Transverse colon (tissue), 4 donors: ENCODE results near the gene MGA. TPM values are rescaled to one million over a fixed set of nuclear protein-coding genes. Genes with fewer than 3 reads are reported as not detected.

Experiments
- DNase-seq: peaks from one replicate; pipeline ENCODE4 v3.0.0-alpha.2; 2019
- H3K27ac ChIP-seq, 4 donors: fragments of 200-600 bp; sonication (generic); 2 replicates each; pipeline ENCODE4 v1.5.1; 2016 to 2018; ENCODE audit warnings: inconsistent platforms in 4 of 4
- H3K27me3 ChIP-seq: fragments of 200-600 bp; sonication (generic); 2 replicates; pipeline ENCODE4 v1.5.1; 2017; ENCODE audit warnings: inconsistent platforms
- H3K36me3 ChIP-seq, 4 donors: fragments of 200-600 bp; sonication (generic); 2 replicates each; pipeline ENCODE4 v1.5.1; 2017 to 2019; ENCODE audit warnings: inconsistent platforms in 4 of 4
- H3K4me1 ChIP-seq, 4 donors: fragments of 200-600 bp; sonication (generic); 2 replicates each; pipeline ENCODE4 v1.5.1; 2017 to 2020; ENCODE audit warnings: inconsistent platforms in 4 of 4
- H3K4me3 ChIP-seq, 4 donors: fragments of 200-600 bp; sonication (generic); 1 replicate in 1 of 4; 2 replicates in 3 of 4; pipeline versions ENCODE4 v1.5.1 to v1.6.1; 2017 to 2019; ENCODE audit warnings: inconsistent platforms in 4 of 4
- H3K9me3 ChIP-seq, 2 donors: fragments of 200-600 bp; sonication (generic); 2 replicates each; pipeline ENCODE4 v1.5.1; 2017 to 2019; ENCODE audit warnings: inconsistent platforms in 2 of 2
- CTCF ChIP-seq, 5 experiments: fragments of 200-600 bp in 3 of 5; fragments of 450-650 bp in 2 of 5; sonication (generic) in 3 of 5; IDR thresholded peaks; 1 replicate in 2 of 5; 2 replicates in 3 of 5; pipeline ENCODE4 v1.5.1; 2016 to 2017; ENCODE audit warnings: antibody characterized with exemption in 5 of 5, inconsistent platforms in 3 of 5, mild to moderate bottlenecking in 2 of 5, moderate library complexity in 1 of 5
- EP300 ChIP-seq: sonication (generic); formaldehyde crosslinking; IDR thresholded peaks from one replicate; pipeline ENCODE4 v1.6.1; 2017; ENCODE audit warnings: antibody characterized with exemption, low read depth
- POLR2A ChIP-seq: fragments of 450-650 bp; IDR thresholded peaks from one replicate; pipeline ENCODE4 v1.6.1; 2016; ENCODE audit warnings: antibody characterized with exemption, mild to moderate bottlenecking, moderate library complexity
- POLR2AphosphoS5 ChIP-seq, 3 donors: sonication (generic); formaldehyde crosslinking; IDR thresholded peaks; one replicate each; pipeline ENCODE4 v1.6.1; 2016; ENCODE audit warnings: antibody characterized with exemption in 3 of 3
- WGBS, 2 donors: methylation state at CpG; one replicate each; pipeline ENCODE4 v1.1.5; 2018; ENCODE audit warnings: low coverage in 1 of 2; 5-methylcytosine and 5-hydroxymethylcytosine counted together
- in situ Hi-C, 4 donors: fragments of 200-750 bp; cut with MboI; loops; one replicate each; pipeline versions ENCODE4 v1.15.0 to v1.15.1; 2017; ENCODE audit warnings: low sequenced_read_pairs in 3 of 4, low pct_ligation_motif_present in 1 of 4, low pct_unique_long_range_greater_than_20kb in 1 of 4
- intact Hi-C: fragments of 100-400 bp; cut with DNase I; formaldehyde crosslinking; loops from one replicate; pipeline ENCODE4 v1.15.1; 2023; ENCODE audit warnings: low total_unique reads
- total RNA-seq, 4 donors: library from RNA; depleted of rRNA; stranded (reverse); fragments of >200 nt; gene quantifications; one replicate each; pipeline ENCODE4 v1.1.0, GENCODE V29; 2016

MGA gene
- total RNA-seq, 4 donors from 2014 or later: 12.3 to 33.2 (median 27.6) TPM

GRCh38 chr15:41661078-41661517 lies 893 bp downstream of the MGA start:
- Histone ChIP-seq H3K4me3 (peak overlapping the region; percentile 26 to 55 (median 37)), H3K27me3 (no peaks in the 10 kb centered on the region), H3K27ac (peak overlapping the region; percentile 83 to 92 (median 86)), H3K4me1 (peaks cover 0 to 33% (median 26%) of the 10 kb centered on the region in 4 donors), H3K36me3 (no peaks in the 10 kb centered on the region), H3K9me3 (no peaks in the 10 kb centered on the region)
- TF ChIP-seq CTCF (IDR thresholded peaks at IDR 0.05): no peak
- no peak for TF ChIP-seq EP300
- TF ChIP-seq POLR2A: no peak
- no peak for TF ChIP-seq POLR2AphosphoS5 (IDR thresholded peaks at IDR 0.05)
- intact Hi-C loops (no loop called here), in situ Hi-C loops (no loop called here)
- WGBS, 2 donors: 2 to 9% methylated on average over 5 to 9 of the region's 9 CpGs
- no peak for DNase-seq

- intact Hi-C loops (no loop called here), in situ Hi-C loops (no loop called here)
- WGBS, 2 donors: 1% methylated on average over 44 of the region's 44 CpGs; no CpG with 5 or more reads in 1 of the 2 donors
These were observed 1.5 kb downstream of the MGA start for GRCh38 chr15:41661518-41662225.

GRCh38 chr15:41666353-41666920 lies 6.2 kb downstream of the MGA start:
- no peaks in the 10 kb centered on the region for H3K27me3 ChIP-seq
- H3K27ac ChIP-seq: no peak overlapping the region
- intact Hi-C loops: no loop called here
- H3K9me3 ChIP-seq: no peaks in the 10 kb centered on the region
- DNase-seq: no peak
- H3K36me3 ChIP-seq: no peaks in the 10 kb centered on the region
- in situ Hi-C loops: no loop called here
- WGBS, 2 donors: 46 to 52% methylated on average over 3 of the region's 3 CpGs
- H3K4me1 ChIP-seq: peaks cover 0 to 28% (median 15%) of the 10 kb centered on the region in 4 donors
- TF ChIP-seq POLR2AphosphoS5 (IDR thresholded peaks at IDR 0.05) (no peak), EP300 (no peak), CTCF (IDR thresholded peaks at IDR 0.05) (no peak), POLR2A (no peak)
- no peak overlapping the region for H3K4me3 ChIP-seq

More at GRCh38 chr15:41661518-41662225, 1.5 kb downstream of the MGA start:
- peak; percentile 79 for DNase-seq
- Histone ChIP-seq H3K4me3 (peak overlapping the region; percentile 24 to 55 (median 37)), H3K36me3 (no peaks in the 10 kb centered on the region), H3K9me3 (no peaks in the 10 kb centered on the region), H3K27me3 (no peaks in the 10 kb centered on the region), H3K4me1 (peaks cover 0 to 39% (median 29%) of the 10 kb centered on the region in 4 donors), H3K27ac (peak overlapping the region; percentile 83 to 92 (median 86))
- TF ChIP-seq POLR2AphosphoS5 (IDR thresholded peaks at IDR 0.05) (peak in 2 of 3 donors; percentile 20 to 30), POLR2A (no peak)

- TF ChIP-seq POLR2A (no peak), EP300 (no peak), POLR2AphosphoS5 (IDR thresholded peaks at IDR 0.05) (no peak), CTCF (IDR thresholded peaks at IDR 0.05) (no peak)
- Histone ChIP-seq H3K27ac (no peak overlapping the region), H3K36me3 (no peaks in the 10 kb centered on the region), H3K4me1 (peaks cover 0 to 24% (median 15%) of the 10 kb centered on the region in 4 donors), H3K27me3 (no peaks in the 10 kb centered on the region), H3K4me3 (no peak overlapping the region), H3K9me3 (no peaks in the 10 kb centered on the region)
- no peak for DNase-seq
- intact Hi-C loops: no loop called here
- 89 to 90% methylated on average over 2 to 3 of the region's 3 CpGs for WGBS, 2 donors
- in situ Hi-C loops: no loop called here
These were observed 9.5 kb downstream of the MGA start for GRCh38 chr15:41669701-41670100.
